Transverse colon (tissue), 4 donors: ENCODE data around the gene POTEJ. TPM values are rescaled to one million over a fixed set of nuclear protein-coding genes. Genes with fewer than 3 reads are reported as not detected.
"Not testable (repeated sequence)": the region's sequence is repeated elsewhere in the genome, so short reads cannot be mapped to it uniquely, and the experiment has no call there.

Source experiments
- DNase-seq: peaks from one replicate; pipeline ENCODE4 v3.0.0-alpha.2; 2019
- H3K27ac ChIP-seq, 4 donors: fragments of 200-600 bp; sonication (generic); 2 replicates each; pipeline ENCODE4 v1.5.1; 2016 to 2018; ENCODE audit warnings: inconsistent platforms in 4 of 4
- H3K27me3 ChIP-seq: fragments of 200-600 bp; sonication (generic); 2 replicates; pipeline ENCODE4 v1.5.1; 2017; ENCODE audit warnings: inconsistent platforms
- H3K36me3 ChIP-seq, 4 donors: fragments of 200-600 bp; sonication (generic); 2 replicates each; pipeline ENCODE4 v1.5.1; 2017 to 2019; ENCODE audit warnings: inconsistent platforms in 4 of 4
- H3K4me1 ChIP-seq, 4 donors: fragments of 200-600 bp; sonication (generic); 2 replicates each; pipeline ENCODE4 v1.5.1; 2017 to 2020; ENCODE audit warnings: inconsistent platforms in 4 of 4
- H3K4me3 ChIP-seq, 4 donors: fragments of 200-600 bp; sonication (generic); 1 replicate in 1 of 4; 2 replicates in 3 of 4; pipeline versions ENCODE4 v1.5.1 to v1.6.1; 2017 to 2019; ENCODE audit warnings: inconsistent platforms in 4 of 4
- H3K9me3 ChIP-seq, 2 donors: fragments of 200-600 bp; sonication (generic); 2 replicates each; pipeline ENCODE4 v1.5.1; 2017 to 2019; ENCODE audit warnings: inconsistent platforms in 2 of 2
- WGBS, 2 donors: methylation state at CpG; one replicate each; pipeline ENCODE4 v1.1.5; 2018; ENCODE audit warnings: low coverage in 1 of 2; 5-methylcytosine and 5-hydroxymethylcytosine counted together
- in situ Hi-C, 4 donors: fragments of 200-750 bp; cut with MboI; loops; one replicate each; pipeline versions ENCODE4 v1.15.0 to v1.15.1; 2017; ENCODE audit warnings: low sequenced_read_pairs in 3 of 4, low pct_ligation_motif_present in 1 of 4, low pct_unique_long_range_greater_than_20kb in 1 of 4
- intact Hi-C: fragments of 100-400 bp; cut with DNase I; formaldehyde crosslinking; loops from one replicate; pipeline ENCODE4 v1.15.1; 2023; ENCODE audit warnings: low total_unique reads
- total RNA-seq, 4 donors: library from RNA; depleted of rRNA; stranded (reverse); fragments of >200 nt; gene quantifications; one replicate each; pipeline ENCODE4 v1.1.0, GENCODE V29; 2016

Gene POTEJ
- total RNA-seq, 4 donors from 2014 or later: 0.60 TPM; not detected in 3

GRCh38 chr2:130588688-130589458, 22.4 kb upstream of the POTEJ start:
- DNase-seq, H3K4me3 ChIP-seq, in situ Hi-C loops, H3K27me3 ChIP-seq, H3K9me3 ChIP-seq, intact Hi-C loops, H3K36me3 ChIP-seq, H3K4me1 ChIP-seq, H3K27ac ChIP-seq: not testable (repeated sequence)
- 50% methylated on average over 1 of the region's 11 CpGs; no CpG with 5 or more reads in 1 of the 2 donors for WGBS, 2 donors

- H3K4me3 ChIP-seq, H3K9me3 ChIP-seq, DNase-seq, intact Hi-C loops, H3K4me1 ChIP-seq, in situ Hi-C loops, H3K27ac ChIP-seq, H3K36me3 ChIP-seq, H3K27me3 ChIP-seq: not testable (repeated sequence)
- WGBS, 2 donors: 64% methylated on average over 5 of the region's 8 CpGs; no CpG with 5 or more reads in 1 of the 2 donors
Observed at GRCh38 chr2:130590170-130590841, 20.9 kb upstream of the POTEJ start.

GRCh38 chr2:130590842-130591359, 20.3 kb upstream of the POTEJ start:
- H3K27ac ChIP-seq, H3K27me3 ChIP-seq, intact Hi-C loops, H3K4me1 ChIP-seq, in situ Hi-C loops, H3K4me3 ChIP-seq, H3K36me3 ChIP-seq, H3K9me3 ChIP-seq, DNase-seq: not testable (repeated sequence)
- WGBS, 2 donors: 42% methylated on average over 7 of the region's 7 CpGs; no CpG with 5 or more reads in 1 of the 2 donors

DNA sequence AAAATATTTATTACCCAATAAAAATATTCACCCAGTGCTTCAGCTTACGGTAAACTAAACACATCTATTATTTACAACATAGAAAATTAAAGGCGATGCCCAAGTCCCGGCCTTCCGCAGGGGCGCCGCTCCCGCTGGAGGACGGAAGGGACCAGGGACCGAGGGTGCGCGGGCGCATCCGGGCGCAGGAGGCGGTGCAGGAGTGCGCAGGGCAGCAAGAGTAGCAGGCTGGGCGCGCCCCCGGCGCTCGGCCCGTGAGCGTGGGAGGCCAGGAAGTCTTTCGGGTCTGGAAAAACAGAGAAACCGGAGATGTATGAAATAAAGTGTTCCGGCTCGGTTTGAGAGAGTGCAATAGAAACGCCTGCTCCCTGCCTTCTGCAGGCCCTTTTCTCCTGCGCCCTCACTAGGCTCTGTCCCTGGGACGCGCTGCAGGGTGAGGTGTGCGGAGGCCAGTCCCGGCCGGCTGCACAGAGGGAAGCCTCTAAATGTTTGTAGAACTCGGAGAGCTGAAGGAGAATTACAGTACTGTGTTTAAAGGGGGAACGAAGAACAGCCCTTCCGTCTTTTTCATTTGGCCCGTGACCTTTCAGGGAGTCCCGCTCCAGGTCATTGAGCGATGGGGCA, 18.3 kb upstream of the POTEJ start:
- H3K27ac ChIP-seq, intact Hi-C loops, H3K9me3 ChIP-seq, DNase-seq, H3K27me3 ChIP-seq, in situ Hi-C loops, H3K36me3 ChIP-seq, H3K4me3 ChIP-seq, H3K4me1 ChIP-seq: not testable (repeated sequence)
- WGBS, 2 donors: 45 to 83% methylated on average over 1 to 8 of the region's 40 CpGs

DNA sequence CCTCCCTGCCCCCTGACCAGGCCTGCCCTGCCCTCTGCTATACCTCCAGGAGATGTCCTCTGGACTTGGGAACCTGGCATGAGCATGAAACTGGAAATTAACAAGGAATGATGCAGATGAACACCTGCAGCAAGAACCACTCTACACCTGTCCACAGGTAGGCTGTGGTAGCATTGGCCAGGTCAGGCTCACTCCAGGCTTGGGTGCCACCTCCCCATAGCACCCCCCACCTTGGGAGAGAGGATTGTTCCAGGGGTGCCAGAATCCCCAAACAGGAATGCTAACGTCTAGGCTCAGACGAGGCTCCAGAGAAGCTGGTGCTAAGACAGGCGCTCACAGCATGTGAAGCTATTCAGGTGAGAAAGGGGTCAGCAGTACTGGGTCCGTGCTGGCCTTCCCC, 17.2 kb upstream of the POTEJ start:
- DNase-seq, intact Hi-C loops, H3K27ac ChIP-seq, H3K4me1 ChIP-seq, H3K4me3 ChIP-seq, H3K27me3 ChIP-seq, H3K36me3 ChIP-seq, in situ Hi-C loops, H3K9me3 ChIP-seq: not testable (repeated sequence)
- 73% methylated on average over 2 of the region's 4 CpGs; no CpG with 5 or more reads in 1 of the 2 donors for WGBS, 2 donors

- H3K27ac ChIP-seq, intact Hi-C loops, H3K4me3 ChIP-seq, DNase-seq, in situ Hi-C loops, H3K9me3 ChIP-seq, H3K27me3 ChIP-seq, H3K36me3 ChIP-seq, H3K4me1 ChIP-seq: not testable (repeated sequence)
- no CpG with 5 or more reads among the region's 6 CpGs for WGBS, 2 donors
Observed at GRCh38 chr2:130596757-130597156, 14.5 kb upstream of the POTEJ start.

DNA sequence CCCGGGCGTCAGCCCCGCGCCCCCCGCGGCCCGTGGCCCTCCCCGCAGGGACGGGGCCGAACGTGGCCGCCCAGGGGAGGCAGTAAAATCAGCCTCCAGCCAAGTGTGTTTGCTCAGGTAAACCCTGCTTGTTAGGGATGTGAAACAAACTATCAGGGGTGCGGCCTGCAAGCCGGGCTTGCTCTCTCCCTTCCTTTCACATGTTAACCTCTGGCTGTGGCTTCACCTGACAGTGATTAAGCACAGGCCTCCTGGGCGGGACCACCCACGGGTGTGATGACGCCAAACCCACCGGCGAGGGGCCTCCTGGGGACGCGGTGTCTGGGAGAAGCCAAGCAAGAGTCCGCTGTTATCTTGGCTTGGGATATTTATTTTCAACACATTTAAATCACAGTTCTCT, 13.2 kb upstream of the POTEJ start:
- DNase-seq, H3K27ac ChIP-seq, H3K9me3 ChIP-seq, H3K4me1 ChIP-seq, H3K4me3 ChIP-seq, intact Hi-C loops, H3K36me3 ChIP-seq, in situ Hi-C loops, H3K27me3 ChIP-seq: not testable (repeated sequence)
- WGBS, 2 donors: no CpG with 5 or more reads among the region's 22 CpGs

DNA sequence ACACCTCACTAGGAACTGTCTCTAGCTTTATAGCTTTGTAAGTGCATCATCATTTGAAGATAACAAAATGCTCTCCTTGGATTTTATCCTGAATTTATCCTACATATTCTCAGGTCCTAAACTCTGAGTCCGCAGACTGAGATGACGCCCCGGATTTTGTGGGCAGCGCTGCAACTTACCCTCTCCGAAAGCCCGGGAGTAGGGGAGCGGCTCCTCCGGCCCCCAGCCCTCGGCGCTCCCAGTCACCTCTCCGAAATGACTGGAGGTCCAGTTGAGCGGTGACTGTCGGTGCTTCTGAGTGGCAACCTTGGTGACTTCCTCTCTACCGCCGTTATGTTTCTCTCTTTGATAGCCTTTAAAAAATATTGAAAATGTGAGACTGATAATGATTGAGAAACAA, 12.8 kb upstream of the POTEJ start:
- H3K36me3 ChIP-seq, H3K27me3 ChIP-seq, in situ Hi-C loops, H3K9me3 ChIP-seq, H3K27ac ChIP-seq, DNase-seq, H3K4me1 ChIP-seq, intact Hi-C loops, H3K4me3 ChIP-seq: not testable (repeated sequence)
- 73% methylated on average over 13 of the region's 15 CpGs; no CpG with 5 or more reads in 1 of the 2 donors for WGBS, 2 donors

GRCh38 chr2:130599393-130599792, 11.8 kb upstream of the POTEJ start, which contains the start of gene CFC1:
CFC1 (minus strand) TSS chr2:130599575; CDS start chr2:130599287, 288 bp downstream.
- H3K4me3 ChIP-seq, H3K36me3 ChIP-seq, H3K9me3 ChIP-seq, DNase-seq, H3K27me3 ChIP-seq, in situ Hi-C loops, H3K4me1 ChIP-seq, H3K27ac ChIP-seq, intact Hi-C loops: not testable (repeated sequence)
- no CpG with 5 or more reads among the region's 6 CpGs for WGBS, 2 donors

DNA sequence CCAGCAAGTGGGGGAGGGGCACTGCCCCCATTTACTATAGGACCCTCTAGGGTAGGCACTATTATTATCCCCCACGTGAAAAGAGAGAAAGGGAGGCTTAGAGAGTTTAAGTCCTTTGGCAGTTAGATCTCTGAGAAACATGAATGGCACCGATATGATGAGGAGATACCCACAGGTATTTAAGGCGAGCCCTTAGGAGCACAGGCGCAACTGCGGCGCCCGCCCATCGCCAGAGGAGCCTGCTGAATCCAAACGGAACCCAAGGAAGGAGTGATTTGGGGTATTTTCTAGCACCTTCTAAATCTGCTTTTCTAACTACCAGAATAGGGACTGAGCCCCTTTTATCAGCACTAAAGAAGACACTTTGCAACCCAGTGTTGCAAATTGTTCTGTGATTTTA, 11.3 kb upstream of the POTEJ start:
- H3K4me1 ChIP-seq, intact Hi-C loops, H3K9me3 ChIP-seq, H3K27me3 ChIP-seq, H3K4me3 ChIP-seq, in situ Hi-C loops, H3K36me3 ChIP-seq, H3K27ac ChIP-seq, DNase-seq: not testable (repeated sequence)
- 82% methylated on average over 8 of the region's 9 CpGs; no CpG with 5 or more reads in 1 of the 2 donors for WGBS, 2 donors
